Fibroblast of peridontal ligament (primary cell): Measurements from ENCODE around the gene KLRC3.
"Not testable (repeated sequence)": the region's sequence is repeated elsewhere in the genome, so short reads cannot be mapped to it uniquely, and the experiment has no call there.

Experiments used
- DNase-seq: peaks from one replicate; pipeline ENCODE4 v3.0.0-alpha.2; 2010; ENCODE audit errors: extremely low read depth

The KLRC3 gene

DNA sequence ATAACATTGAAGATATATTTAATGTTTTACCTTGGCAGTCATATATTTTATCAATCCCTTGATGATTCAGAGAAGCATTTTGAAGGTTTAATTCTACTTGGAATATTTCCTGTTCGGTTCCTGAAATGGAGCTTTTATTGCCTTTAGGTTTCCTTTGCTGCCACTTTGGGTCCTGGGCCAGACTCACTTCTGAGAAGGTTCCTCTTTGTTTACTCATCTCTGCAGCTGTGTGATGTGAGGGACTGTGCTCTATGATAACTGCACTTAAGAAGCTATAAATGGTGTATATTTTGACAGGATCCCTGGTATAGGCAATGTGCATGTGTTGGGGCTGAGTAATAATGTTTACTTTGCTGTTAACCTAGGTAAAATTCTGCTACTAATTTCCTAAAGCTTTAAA lies at the start of gene KLRC3:
KLRC3 (minus strand) TSS at position 262 of the 400 bp plus-strand sequence; CDS start at position 217, 45 bp downstream.
- DNase-seq, result not testable (repeated sequence)

GRCh38 chr12:10469701-10470100 lies 49.3 kb upstream of the KLRC3 start:
- no peak for DNase-seq

DNA sequence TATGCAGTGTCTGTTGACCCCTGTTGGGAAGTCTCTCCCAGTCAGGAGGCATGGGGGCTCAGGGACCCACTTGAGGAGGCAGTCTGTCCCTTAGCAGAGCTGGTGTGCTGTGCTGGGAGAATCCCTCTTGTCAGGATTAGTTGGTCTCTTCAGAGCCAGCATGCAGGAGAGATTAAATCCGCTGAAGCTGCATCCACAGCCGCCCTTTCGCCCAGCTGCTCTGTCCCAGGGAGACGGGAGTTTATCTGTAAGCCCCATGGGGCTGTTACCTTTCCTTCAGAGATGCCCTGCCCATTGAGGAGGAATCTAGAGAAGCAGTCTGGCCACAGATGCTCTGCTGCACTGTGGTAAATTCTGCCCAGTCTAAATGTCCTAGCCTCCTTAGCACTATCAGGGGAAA lies 45.9 kb upstream of the KLRC3 start:
- no peak for DNase-seq

DNA sequence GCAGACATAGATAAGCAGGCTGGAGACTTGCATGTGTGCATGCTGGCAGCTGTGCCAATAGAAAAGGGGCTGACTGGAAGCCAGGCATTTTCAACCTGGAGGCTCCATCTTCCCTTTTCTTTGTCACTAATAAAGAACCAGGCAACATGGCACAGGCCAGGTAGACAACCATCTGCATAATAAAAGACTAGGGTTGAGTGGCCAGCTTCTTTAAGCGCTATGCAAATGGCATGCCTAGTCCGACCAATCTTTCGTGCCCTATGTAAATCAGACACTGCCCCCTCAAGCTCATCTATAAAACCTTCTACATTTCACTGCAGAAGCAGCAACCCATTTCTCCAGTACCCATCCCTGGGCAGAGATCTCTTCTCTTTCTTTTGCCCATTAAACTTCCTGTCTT lies 37.4 kb upstream of the KLRC3 start:
- DNase-seq, result no peak

GRCh38 chr12:10456856-10457255 lies 36.5 kb upstream of the KLRC3 start:
- no peak for DNase-seq

GRCh38 chr12:10455766-10456165 lies 35.4 kb upstream of the KLRC3 start:
- DNase-seq, result no peak

DNA sequence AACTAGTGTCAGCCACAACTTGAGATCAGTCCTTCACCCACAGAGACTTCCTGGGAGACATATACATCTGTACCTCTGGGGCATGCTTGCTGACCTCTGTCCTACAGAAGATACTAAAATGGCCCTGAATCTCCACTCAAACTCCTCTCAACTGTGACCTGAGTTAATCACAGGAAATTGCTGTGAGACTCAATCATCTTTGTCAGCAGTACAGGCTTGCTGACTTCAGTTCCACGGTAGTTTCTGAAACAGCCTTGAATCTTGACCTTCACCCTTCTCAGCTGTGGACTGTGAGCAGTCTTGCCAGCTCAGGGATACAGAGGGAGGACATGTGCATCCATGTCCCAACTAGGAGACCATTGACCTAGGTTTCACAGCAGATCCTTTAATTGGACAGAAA lies 34.1 kb upstream of the KLRC3 start:
- no peak for DNase-seq

- DNase-seq, result no peak
Observed at GRCh38 chr12:10453156-10453555, 32.8 kb upstream of the KLRC3 start, which contains the start of gene KLRC1. KLRC1 (minus strand) TSS chr12:10453377; CDS start chr12:10451156, 2,221 bp downstream.

DNA sequence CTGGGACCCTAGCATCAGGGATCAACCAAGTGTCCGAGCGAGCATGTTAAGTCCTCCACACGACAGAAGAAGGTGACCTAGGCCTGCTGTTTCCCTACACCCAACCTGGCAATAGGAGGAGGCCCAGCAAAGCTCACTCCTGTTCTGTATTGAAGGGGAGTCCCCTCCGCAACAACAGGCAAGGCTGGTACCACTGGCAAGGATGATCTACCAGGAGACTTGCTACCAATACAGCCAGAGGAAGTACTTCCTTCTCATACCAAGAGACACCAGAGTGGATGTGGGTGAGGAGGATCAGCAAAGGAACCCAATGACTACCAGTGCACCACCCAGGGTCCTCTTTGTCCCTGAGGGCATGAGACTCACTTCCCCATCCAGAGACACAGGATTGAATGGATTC lies 27.8 kb upstream of the KLRC3 start:
- DNase-seq, result no peak

- peak; percentile 49 for DNase-seq
Observed at GRCh38 chr12:10446052-10446451, 25.7 kb upstream of the KLRC3 start.

GRCh38 chr12:10441144-10441543 lies 20.7 kb upstream of the KLRC3 start:
- DNase-seq, result not testable (repeated sequence)

- DNase-seq, result not testable (repeated sequence)
Observed at GRCh38 chr12:10439608-10440274, 19.3 kb upstream of the KLRC3 start.

DNA sequence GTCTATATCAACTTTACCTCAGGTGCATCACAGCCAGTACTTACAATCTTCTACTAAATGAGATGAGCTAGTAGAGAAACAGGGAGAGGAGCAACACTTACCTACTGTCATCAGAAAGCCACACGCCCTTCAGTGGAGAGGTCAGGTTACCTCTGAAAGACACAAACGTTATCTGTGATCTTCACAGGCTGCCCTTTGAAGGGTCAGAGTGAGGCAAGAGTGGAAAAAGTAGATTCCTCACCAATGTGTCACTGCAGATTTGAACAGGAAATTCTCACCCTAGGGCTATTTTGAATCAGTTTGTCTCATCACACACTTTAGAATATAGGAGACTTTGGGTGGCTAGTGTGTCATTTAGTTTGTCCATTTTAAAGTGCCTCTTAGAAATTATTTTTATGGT lies 17.2 kb upstream of the KLRC3 start:
- not testable (repeated sequence) for DNase-seq

- peak; percentile 22 for DNase-seq
Observed at GRCh38 chr12:10435816-10436215, 15.4 kb upstream of the KLRC3 start, which contains the start of gene KLRC2. KLRC2 (minus strand) TSS chr12:10436010; CDS start chr12:10435986, 24 bp downstream.

DNA sequence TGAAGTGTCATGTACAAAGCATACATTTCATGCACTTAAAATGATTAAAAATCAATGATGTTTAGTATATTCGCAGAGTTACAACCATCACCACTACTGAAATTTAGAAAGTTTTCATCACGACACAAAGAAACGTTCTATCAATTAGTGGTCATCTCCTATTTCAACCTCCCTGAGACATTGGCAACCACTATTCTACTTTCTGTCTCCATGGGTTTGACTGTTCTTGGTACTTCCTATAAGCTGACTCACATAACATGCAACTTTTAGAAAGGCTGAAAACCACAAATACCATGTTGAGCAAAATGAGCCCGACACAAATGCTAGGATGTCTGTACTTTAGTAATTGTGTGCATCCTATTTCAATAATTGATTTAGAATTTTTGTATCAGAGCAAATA lies 10.2 kb upstream of the KLRC3 start:
- DNase-seq, result peak; percentile 53

DNA sequence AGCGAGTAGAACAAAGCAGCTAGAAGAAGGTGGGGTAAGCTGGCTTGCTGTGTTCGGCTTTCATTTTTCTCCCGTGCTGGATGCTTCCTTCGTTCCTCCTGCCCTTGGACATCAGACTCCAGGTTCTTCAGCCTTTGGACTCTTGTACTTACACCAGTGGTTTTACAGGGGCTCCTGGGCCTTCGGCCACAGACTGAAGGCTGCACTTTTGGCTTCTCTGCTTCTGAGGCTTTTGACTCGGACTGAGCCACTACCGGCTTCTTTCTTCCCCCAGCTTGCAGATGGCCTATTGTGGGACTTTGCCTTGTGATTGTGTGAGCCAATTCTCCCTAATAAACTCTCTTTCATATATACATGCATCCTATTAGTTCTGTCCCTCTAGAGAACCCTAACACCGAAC lies 5.5 kb upstream of the KLRC3 start:
- DNase-seq, result not testable (repeated sequence)

DNA sequence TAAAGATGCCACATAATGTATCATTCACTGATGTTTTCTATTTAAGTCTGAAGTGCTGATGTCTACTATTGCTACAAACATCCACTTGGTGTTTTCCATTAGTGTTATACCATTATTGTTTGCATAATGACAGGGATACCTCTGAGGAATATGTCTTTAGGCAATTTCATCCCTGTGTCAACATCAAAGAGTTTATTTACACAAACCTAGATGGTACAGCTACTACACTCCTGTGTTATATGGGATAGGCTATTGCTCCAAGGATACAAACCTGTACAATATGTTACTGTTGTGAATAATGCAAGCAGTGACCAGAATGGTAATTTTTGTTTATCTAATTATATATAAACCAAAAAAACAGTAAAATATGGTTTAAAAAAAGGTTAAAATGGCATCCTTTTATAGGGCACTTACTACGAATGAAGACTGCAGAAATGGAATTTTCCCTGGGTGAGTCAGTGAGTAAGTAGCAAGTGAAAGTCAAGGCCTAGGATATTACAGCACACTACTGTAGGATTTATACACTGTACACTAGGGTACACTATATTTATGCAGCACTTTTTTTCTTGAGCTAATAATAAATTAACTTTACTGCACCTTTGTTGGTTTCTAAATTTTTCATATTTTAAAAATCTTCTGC lies 4.0 kb upstream of the KLRC3 start:
- not testable (repeated sequence) for DNase-seq

DNA sequence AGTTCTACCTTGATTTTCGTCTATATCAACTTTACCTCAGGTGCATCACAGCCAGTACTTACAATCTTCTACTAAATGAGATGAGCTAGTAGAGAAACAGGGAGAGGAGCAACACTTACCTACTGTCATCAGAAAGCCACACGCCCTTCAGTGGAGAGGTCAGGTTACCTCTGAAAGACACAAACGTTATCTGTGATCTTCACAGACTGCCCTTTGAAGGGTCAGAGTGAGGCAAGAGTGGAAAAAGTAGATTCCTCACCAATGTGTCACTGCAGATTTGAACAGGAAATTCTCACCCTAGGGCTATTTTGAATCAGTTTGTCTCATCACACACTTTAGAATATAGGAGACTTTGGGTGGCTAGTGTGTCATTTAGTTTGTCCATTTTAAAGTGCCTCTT lies 1.8 kb upstream of the KLRC3 start:
- DNase-seq, result not testable (repeated sequence)

- peak; percentile 44 for DNase-seq
Observed at GRCh38 chr12:10409392-10409791, 11.0 kb downstream of the KLRC3 start, which contains the start of gene KLRC4. KLRC4 (minus strand) TSS chr12:10409757; CDS start chr12:10409575, 182 bp downstream.

DNA sequence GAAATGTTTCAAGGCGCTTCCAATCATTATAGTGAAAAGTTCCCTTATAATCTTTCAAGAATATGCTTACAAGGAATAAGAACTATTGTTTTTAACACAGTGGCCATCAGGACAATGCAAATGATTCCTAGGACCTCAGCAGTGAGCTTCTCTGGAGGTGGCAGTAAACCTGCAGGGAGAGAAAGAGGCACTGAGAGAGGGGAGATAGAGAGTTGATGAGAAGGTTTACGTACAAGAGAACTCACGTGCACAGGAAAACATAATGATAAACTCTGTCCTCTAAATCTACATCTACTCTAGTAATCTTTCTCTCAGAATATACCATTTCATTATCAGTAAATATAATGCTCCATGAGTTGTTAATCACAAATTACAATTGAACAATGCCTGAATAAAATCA lies 11.6 kb downstream of the KLRC3 start:
- no peak for DNase-seq

- no peak for DNase-seq
Observed at GRCh38 chr12:10406725-10407124, 13.7 kb downstream of the KLRC3 start.

- no peak for DNase-seq
Observed at GRCh38 chr12:10405294-10405693, 15.1 kb downstream of the KLRC3 start.

- DNase-seq, result no peak
Observed at GRCh38 chr12:10404798-10405197, 15.6 kb downstream of the KLRC3 start.
